HepG2 (cell line): Measurements from ENCODE around the gene CNNM2. TPM values are rescaled to one million over a fixed set of nuclear protein-coding genes. Genes with fewer than 3 reads are reported as not detected.

Source experiments
- ATAC-seq: fragments of 200-7000 bp; cut with Tn5 transposase; 3 replicates; pipeline ENCODE4 v1.9.1; 2020; ENCODE audit warnings: mild to moderate bottlenecking, moderate library complexity
- BruUV-seq: library from RNA; stranded (reverse); fragments of 400-500 nt; replicated peaks from 2 replicates; lab custom pipeline; 2021; lab: Mats Ljungman, UMichigan
- CTCF ChIA-PET: fragments of 300-600 bp; formaldehyde crosslinking; extraction: SDS; loops from one replicate; lab custom pipeline; 2021; ENCODE audit warnings: low total read pairs, inconsistent platforms, low intra/inter-chr PET ratio; lab: Yijun Ruan, JAX
- POLR2A ChIA-PET: fragments of 350-600 bp; sonication (Branson Sonifier 250); formaldehyde crosslinking; loops from one replicate; lab custom pipeline; 2020; ENCODE audit warnings: antibody characterized with exemption, inconsistent platforms; lab: Yijun Ruan, JAX
- DNase-seq: peaks from one replicate; pipeline ENCODE4 v3.0.0-alpha.2; 2015; ENCODE audit warnings: low spot score
- FAIRE-seq: peaks from 3 replicates; lab custom pipeline; 2011; peaks lifted over from hg19 to GRCh38; lab: Jason Lieb, UNC
- H2AFZ ChIP-seq: one replicate; pipeline ENCODE4 v1.6.1; 2011; ENCODE audit warnings: low read length, inconsistent platforms
- H3K27ac ChIP-seq: fragments of 300-600 bp; 3 replicates; pipeline ENCODE4 v1.8.0; 2011; ENCODE audit warnings: mixed run types, mild to moderate bottlenecking, mixed read lengths, low read length, inconsistent platforms; ENCODE audit not compliant: insufficient read depth; ENCODE audit errors: extremely low read length
- H3K27me3 ChIP-seq, 2 experiments: fragments of 200-600 bp in 1 of 2; 2 replicates in 1 of 2; 3 replicates in 1 of 2; pipeline versions ENCODE4 v1.6.0 to v1.8.0; 2011; ENCODE audit warnings: low read length in 2 of 2, mild to moderate bottlenecking in 2 of 2, moderate library complexity in 2 of 2, inconsistent platforms in 1 of 2; ENCODE audit not compliant: insufficient read depth in 2 of 2, control insufficient read depth in 1 of 2
- H3K36me3 ChIP-seq, 2 experiments: fragments of 200-600 bp in 1 of 2; replicated peaks in 1 of 2; 2 replicates in 1 of 2; 3 replicates in 1 of 2; pipeline versions ENCODE4 v1.5.1 to v1.8.0; 2011; ENCODE audit warnings: low read length in 2 of 2, inconsistent platforms in 1 of 2; ENCODE audit not compliant: insufficient read depth in 2 of 2, control insufficient read depth in 1 of 2
- H3K4me1 ChIP-seq: 2 replicates; pipeline ENCODE4 v1.5.1; 2012; ENCODE audit warnings: low read length, inconsistent platforms; ENCODE audit not compliant: insufficient read depth
- H3K4me2 ChIP-seq: 2 replicates; pipeline ENCODE4 v1.6.0; 2011; ENCODE audit warnings: low read depth, low read length, inconsistent platforms
- H3K4me3 ChIP-seq, 3 experiments: fragments of 200-600 bp in 1 of 3; sonication (generic), shearing (Covaris generic) in 1 of 3; replicated peaks in 1 of 3; 2 replicates each; pipeline ENCODE4 v1.5.1; 2011 to 2016; ENCODE audit warnings: low read length in 3 of 3, inconsistent platforms in 2 of 3, low read depth in 2 of 3, mild to moderate bottlenecking in 2 of 3, control low read depth in 1 of 3, mixed read lengths in 1 of 3; ENCODE audit not compliant: insufficient read depth in 1 of 3
- H3K79me2 ChIP-seq: one replicate; pipeline ENCODE4 v1.6.1; 2011; ENCODE audit warnings: low read length, inconsistent platforms; ENCODE audit not compliant: insufficient read depth
- H3K9ac ChIP-seq: 2 replicates; pipeline ENCODE4 v1.6.0; 2011; ENCODE audit warnings: mild to moderate bottlenecking, low read depth, low read length, inconsistent platforms; ENCODE audit not compliant: insufficient read depth
- H3K9me3 ChIP-seq: 2 replicates; pipeline ENCODE4 v1.5.1; 2012; ENCODE audit warnings: mild to moderate bottlenecking, low read length
- H4K20me1 ChIP-seq: 2 replicates; pipeline ENCODE4 v1.6.0; 2011; ENCODE audit warnings: inconsistent platforms, mild to moderate bottlenecking, low read length, moderate library complexity; ENCODE audit not compliant: insufficient read depth
- ESRRA ChIP-seq: sonication (generic); formaldehyde crosslinking; IDR thresholded peaks from 2 replicates; pipeline ENCODE4 v1.5.1; 2020; ENCODE audit warnings: mild to moderate bottlenecking, low read depth, missing genetic modification reagents
- MLXIP ChIP-seq: sonication (generic); formaldehyde crosslinking; IDR thresholded peaks from 2 replicates; pipeline ENCODE4 v1.9.0; 2021; ENCODE audit warnings: missing genetic modification reagents, borderline replicate concordance
- PBX2 ChIP-seq: IDR thresholded peaks from 2 replicates; pipeline ENCODE4 v1.6.1; 2016; ENCODE audit warnings: control low read depth
- PBX3 ChIP-seq: sonication (generic); formaldehyde crosslinking; IDR thresholded peaks from 2 replicates; pipeline ENCODE4 v1.8.1; 2023; ENCODE audit warnings: missing genetic modification reagents, inconsistent platforms, borderline replicate concordance
- THAP11 ChIP-seq: IDR thresholded peaks from 2 replicates; pipeline ENCODE4 v1.6.1; 2016; ENCODE audit warnings: missing biosample characterization, missing genetic modification reagents
- TIGD3 ChIP-seq: sonication (generic); formaldehyde crosslinking; IDR thresholded peaks from 2 replicates; pipeline ENCODE4 v1.5.1; 2020; ENCODE audit warnings: mild to moderate bottlenecking, missing genetic modification reagents, borderline replicate concordance
- ZBTB10 ChIP-seq: sonication (generic); formaldehyde crosslinking; IDR thresholded peaks from 2 replicates; pipeline ENCODE4 v1.4.0; 2020; ENCODE audit warnings: missing genetic modification reagents, borderline replicate concordance
- ZNF263 ChIP-seq: sonication (generic); formaldehyde crosslinking; IDR thresholded peaks from 2 replicates; pipeline ENCODE4 v1.4.0; 2020; ENCODE audit warnings: missing genetic modification reagents
- ZSCAN5A ChIP-seq: sonication (generic); formaldehyde crosslinking; IDR thresholded peaks from 2 replicates; pipeline ENCODE4 v1.8.0; 2022; ENCODE audit warnings: mild to moderate bottlenecking, missing genetic modification reagents, borderline replicate concordance
- ZSCAN9 ChIP-seq: IDR thresholded peaks from 2 replicates; pipeline ENCODE4 v1.6.1; 2016; ENCODE audit warnings: borderline replicate concordance
- WGBS: methylation state at CpG from one replicate; pipeline ENCODE4 v1.1.6; 2017; ENCODE audit warnings: low lambda C conversion rate; 5-methylcytosine and 5-hydroxymethylcytosine counted together
- in situ Hi-C: cut with HindIII; loops from 2 replicates; pipeline ENCODE4 v1.10.0; 2017; ENCODE audit warnings: low pct_unique_long_range_greater_than_20kb; ENCODE audit not compliant: extremely low pct_ligation_motif_present
- intact Hi-C: fragments of 100-400 bp; cut with micrococcal nuclease; formaldehyde crosslinking; loops from one replicate; pipeline ENCODE4 v1.10.0; 2022; ENCODE audit not compliant: unreplicated experiment
- polyA plus RNA-seq, 8 experiments: library from polyadenylated mRNA; depleted of rRNA in 3 of 8; stranded (reverse) in 7 of 8; unstranded in 1 of 8; fragments of >200 nt; fragmentation: Illumina TruSeq in 4 of 8; extraction: Trizol in 4 of 8; gene quantifications; 2 replicates each; pipeline versions ENCODE4 v1.2.1 to v1.2.3, GENCODE V29; 2011 to 2016; ENCODE audit warnings: low read depth in 4 of 8, missing spikeins in 1 of 8, mixed read lengths in 1 of 8; ENCODE audit not compliant: insufficient read depth in 1 of 8
- total RNA-seq, 5 experiments: library from RNA; depleted of rRNA; stranded (reverse); fragments of >200 nt; fragmentation: Illumina TruSeq; extraction: Trizol; gene quantifications; 2 replicates each; pipeline ENCODE4 v1.2.3, GENCODE V29; 2016; ENCODE audit warnings: low read depth in 1 of 5

CNNM2 gene
- total and polyA plus RNA-seq, 2 of the 13 experiments (the other 11 are each of a cell fraction or from before 2014, with no cell fraction given), result 7.1 to 9.0 TPM

- TF ChIP-seq MLXIP (CRISPR knock-in tag), result no peak
- no peak for TF ChIP-seq THAP11 (CRISPR knock-in tag)
- TF ChIP-seq ZSCAN5A (CRISPR knock-in tag), result no peak
These were observed 159.6 kb downstream of the CNNM2 start (continued) for GRCh38 chr10:103077491-103078308.

GRCh38 chr10:103078309-103078615 lies 160.2 kb downstream of the CNNM2 start:
- intact Hi-C loops, result no loop called here
- ChIA-PET POLR2A (no interaction called here), CTCF (no interaction called here)
- in situ Hi-C loops, result no loop called here
- Histone ChIP-seq H3K4me2 (no peak overlapping the region), H3K27me3 (no peaks in the 10 kb centered on the region), H2AFZ (no peak overlapping the region), H3K9me3 (no peaks in the 10 kb centered on the region), H4K20me1 (no peaks in the 10 kb centered on the region), H3K9ac (no peak overlapping the region), H3K4me1 (peaks cover 20% of the 10 kb centered on the region), H3K36me3 (peaks cover 19 to 32% of the 10 kb centered on the region in 2 experiments), H3K27ac (no peak overlapping the region), H3K79me2 (no peaks in the 10 kb centered on the region), H3K4me3 (no peak overlapping the region)
- ATAC-seq (no peak), FAIRE-seq (no peak), DNase-seq (no peak)
- no TSS peak for BruUV-seq
- WGBS, result 100% methylated on average over 3 of the region's 3 CpGs
- TF ChIP-seq TIGD3 (CRISPR knock-in tag) (no peak), PBX3 (CRISPR knock-in tag) (no peak), ZNF263 (CRISPR knock-in tag) (no peak), ZBTB10 (CRISPR knock-in tag) (no peak), ZSCAN9 (no peak), ESRRA (CRISPR knock-in tag) (no peak), PBX2 (CRISPR knock-in tag) (no peak)
